Activated CD4-positive, alpha-beta T cell treated with anti-CD3 and anti-CD28 coated beads for 4 hours (primary cell): ENCODE results near the gene FOXC1.

ENCODE experiments used
- DNase-seq, 2 donors: peaks; one replicate each; pipeline ENCODE4 v3.0.0-alpha.2; 2020

Gene FOXC1

DNA sequence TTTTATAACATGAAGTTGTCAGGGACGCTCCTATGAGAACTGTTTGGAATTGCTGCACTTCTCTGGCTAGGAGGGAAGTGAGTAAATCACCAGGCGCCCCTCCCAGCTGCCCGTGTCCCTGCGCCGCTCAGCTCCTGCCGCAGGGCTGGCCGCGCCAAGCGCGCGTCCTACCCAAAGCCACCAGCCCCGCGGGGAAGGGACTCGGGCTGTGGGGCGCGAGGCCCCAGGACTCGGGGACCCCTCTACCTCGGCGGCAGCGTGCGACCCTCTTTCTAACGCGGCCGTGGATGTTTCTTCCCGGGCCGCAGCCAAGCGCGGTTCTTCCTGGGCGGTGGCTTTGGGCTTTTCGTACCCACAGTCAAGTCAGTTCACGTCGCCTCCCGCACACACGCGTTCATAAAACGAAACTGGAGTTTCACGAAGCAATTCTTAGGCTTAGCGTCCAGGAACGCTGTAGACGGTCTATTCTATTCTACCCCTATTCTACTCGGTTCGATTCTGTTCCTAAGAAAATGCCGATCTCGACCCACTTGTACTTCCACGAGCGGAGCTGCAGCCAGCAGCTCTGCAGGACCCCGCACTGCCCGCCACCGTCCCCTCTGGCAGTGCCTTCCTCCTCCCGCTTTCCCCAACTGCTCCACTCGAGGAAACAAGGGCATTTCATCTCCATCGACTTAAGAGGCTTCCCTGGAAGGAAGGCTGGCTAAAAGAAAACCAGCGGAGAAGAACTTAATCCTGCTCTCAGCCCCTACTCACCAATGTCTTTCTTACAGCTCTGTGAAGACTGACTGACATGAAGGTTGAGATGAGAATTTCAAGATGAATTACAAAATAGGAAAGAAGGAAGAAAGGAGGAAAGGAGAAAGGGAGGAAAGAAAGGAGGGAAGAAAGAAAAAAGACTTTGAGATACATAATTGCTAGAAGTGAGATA, 15.4 kb downstream of the FOXC1 start:
- no peak for DNase-seq

- DNase-seq: no peak
Observed at GRCh38 chr6:1625794-1626435, 16.2 kb downstream of the FOXC1 start.

- no peak for DNase-seq
Observed at GRCh38 chr6:1626481-1626880, 16.8 kb downstream of the FOXC1 start.

DNA sequence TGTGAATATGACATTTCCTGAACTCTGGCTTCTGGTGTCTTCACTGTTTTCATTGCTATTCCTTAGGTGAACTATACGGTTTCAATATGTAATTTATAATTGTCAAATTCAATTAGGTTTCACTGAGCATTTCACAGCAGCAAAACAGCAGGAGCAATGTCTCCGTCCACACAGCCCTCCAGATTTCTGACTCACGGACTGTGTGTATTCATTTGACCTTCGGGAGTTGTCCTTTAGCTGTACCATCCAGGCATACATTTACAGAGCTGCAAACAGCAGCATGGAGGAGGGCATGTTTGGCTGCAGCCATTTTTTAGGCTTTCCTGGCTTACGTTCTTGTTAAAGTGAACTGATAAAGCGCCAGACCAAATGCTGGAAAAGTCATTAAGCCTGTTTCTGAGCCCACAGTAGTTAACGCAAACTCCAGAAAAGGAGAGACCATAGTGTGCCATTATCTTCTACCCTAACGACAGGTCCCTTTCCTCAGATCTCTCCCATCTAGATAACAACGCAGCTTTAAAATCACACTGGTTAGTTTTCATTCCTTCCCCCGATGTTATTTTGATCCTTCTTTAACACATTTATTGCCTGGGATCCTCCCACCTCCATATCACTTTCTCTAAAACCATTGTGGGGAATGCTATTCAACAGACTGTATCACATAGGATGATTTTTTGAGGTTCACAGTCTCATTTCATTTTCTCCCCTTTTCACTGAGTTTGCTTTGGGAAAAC, 18.3 kb downstream of the FOXC1 start:
- DNase-seq: no peak

DNA sequence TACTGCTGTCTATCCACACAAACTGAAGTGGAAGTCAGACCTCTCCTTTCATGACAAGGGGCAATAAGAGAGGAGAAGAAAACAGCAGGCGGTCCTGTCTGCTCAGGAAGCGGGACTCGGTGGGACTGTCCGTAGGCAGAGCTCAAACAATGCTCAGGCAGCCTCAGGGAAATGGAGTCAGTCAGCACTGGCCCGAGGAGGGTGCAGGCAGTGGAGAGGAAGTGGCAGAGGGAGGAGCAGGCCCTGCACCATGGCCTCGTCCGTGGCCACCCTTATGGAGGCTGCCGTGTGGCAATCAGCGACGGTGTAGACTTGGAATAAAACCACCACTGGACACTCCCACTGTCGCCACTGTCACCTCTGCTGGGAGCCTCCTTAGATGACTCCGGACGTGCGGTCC, 19.6 kb downstream of the FOXC1 start:
- DNase-seq: no peak

DNA sequence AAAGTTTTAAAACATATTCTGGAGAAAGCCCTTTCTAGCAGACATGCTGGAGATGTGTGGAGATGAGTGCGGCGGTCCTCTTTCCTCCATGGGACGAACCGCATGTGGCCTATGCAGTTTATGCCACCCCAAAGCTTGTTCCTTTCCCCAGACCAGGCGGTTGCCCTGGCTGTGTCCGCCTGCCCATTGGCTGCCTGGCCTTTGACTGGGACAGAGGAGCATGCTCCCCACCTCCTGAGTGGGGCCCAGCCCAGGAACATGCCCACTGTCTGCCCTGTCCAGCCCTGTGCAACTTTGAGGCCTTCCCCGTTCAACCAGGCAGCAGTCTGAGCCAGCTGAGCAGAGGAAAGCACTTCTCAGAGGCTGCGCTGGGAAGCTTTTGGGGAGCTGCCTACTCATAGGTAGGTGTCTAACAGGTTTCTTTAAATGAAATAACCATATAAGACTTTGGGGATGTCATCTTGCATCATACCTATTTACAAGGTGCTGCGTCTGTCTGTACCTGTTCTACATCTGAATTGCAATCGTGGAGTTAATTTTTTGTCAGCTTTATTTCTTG, 20.6 kb downstream of the FOXC1 start:
- DNase-seq: no peak

DNA sequence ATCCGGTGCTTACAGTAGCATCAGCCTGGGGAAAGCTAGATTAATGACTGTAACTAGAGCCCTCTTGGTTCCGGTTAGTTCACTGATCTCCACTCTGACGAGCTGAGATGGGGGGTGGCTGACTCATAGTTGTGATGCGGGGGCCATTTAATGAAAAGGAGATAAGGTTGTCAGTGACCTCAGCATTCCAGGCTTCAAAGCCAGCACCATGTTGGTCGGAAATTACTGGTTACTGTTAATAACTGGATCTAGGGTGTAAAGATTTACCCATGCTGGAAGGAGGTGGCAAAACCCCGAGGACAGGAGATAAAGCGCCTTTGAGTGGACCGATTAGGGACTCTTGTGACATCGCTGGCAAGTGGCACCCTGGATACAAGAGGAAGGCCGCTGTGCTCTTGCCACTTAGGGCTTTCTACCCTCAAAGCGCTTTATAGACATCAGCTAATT, 21.1 kb downstream of the FOXC1 start:
- no peak for DNase-seq

DNA sequence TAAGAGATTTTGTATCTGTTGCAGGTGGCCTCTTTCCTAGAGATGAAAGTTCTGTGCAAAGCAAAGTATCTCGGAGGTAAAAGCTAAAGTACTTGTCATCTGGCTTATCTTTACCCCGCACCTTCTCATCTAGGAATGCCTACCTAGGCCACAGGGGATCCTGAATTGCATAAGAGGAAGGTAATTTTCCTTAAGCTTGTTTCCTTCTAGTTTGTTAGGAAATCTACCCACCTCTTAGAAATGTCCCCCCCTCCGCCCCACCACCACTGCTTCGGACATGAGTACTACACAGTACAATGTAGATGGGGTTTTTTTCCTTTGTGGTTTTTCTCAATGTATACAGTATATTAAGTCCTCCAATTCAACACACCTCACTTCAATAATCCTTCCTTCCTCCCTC, 21.5 kb downstream of the FOXC1 start:
- no peak for DNase-seq

GRCh38 chr6:1633366-1634021, 23.8 kb downstream of the FOXC1 start:
- DNase-seq: no peak

DNA sequence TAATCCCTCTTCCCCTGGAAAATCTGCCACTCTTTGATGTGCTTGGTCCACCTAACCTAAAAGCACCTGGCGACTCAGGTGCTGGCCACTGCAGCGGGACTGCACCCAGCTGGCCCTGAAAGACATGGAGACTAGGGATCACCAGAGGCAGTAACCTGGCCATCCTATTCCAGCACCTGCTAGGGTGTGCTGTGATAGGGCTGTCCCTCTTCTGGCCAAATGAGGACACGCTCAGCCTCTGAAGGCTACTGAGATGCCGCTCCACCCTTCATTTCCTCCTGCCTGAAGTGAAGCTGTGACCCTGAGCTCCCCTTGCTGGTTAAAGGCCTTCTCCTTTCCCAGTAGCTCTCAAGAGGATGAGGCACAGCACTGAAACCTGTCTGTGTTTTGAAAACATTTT, 24.4 kb downstream of the FOXC1 start:
- no peak for DNase-seq

DNA sequence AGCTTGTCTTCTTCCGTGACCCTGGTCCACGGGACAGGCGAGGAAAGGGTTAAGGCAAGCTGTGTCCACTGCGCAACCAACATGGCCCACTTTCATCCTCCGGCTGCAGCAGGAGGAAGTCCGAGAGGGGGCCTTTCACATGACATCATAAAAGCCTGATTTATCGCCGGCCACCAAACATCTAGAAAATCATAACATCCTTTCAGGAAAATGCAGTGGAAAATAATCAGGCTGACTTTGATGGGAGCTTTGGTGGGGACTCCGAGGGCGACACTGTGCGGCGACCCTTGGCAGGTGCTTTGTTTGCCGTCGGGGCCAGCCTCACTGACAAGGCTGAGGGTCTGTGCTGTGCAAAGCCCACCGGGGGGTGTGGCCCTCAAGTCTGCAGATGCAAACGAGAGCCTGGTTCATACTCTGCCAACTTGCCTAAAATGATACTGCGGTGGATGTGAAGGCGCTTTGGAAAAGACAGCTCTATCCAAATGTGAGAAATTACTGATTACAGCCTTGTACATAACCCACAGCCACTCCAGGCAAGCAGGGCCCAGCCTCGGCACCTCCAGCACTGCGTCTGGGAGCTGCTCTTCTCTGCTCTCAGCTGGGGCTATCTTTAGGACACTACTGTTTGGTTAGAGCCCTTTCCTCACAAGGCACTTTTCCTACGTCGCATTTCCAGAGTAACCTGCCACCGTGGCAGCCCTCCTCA, 25.7 kb downstream of the FOXC1 start:
- DNase-seq: no peak

GRCh38 chr6:1636272-1636825, 26.6 kb downstream of the FOXC1 start:
- no peak for DNase-seq

DNA sequence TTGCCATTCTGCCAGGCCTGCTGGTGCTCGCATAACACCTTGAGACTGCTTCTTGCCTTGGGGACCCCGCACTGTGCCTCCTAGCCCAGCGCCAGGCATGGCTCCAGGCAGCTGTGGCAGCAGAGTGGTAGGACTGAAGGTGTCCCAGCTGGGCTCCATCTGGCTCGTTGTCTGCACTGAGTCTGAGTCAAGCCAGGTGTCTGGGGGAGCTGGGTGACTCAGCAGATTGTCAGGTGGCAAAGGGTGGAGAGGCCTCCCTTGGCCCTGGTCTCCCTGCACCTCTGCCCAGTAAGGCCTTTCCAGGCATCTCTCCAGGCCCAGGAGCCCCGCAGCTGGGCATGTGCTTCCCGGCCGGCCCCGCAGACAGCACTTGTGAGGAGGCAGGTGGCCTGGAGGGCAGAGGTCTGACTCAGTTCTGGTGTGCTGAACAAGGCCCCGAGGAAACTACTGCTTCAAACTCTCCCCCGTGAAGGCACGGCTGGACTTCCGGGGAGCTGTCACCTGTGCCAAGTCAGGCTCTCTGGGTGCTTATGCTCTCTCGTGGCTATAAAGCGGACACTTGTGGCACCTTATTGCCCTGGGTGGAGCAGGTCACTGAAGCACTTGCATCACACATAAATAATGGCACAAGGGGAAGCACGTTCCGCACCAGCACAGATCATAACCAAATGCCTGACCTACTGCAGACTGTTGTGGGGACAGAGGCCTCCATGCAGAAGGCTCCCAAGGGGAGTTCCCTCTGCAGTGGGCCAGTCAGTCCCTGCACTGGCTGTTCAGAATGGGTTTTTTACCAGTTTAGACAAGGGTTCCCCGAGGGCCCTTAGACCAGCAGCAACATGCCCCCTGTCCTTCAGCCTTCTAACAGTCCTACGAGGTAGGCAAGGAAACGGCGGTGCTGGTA, 27.5 kb downstream of the FOXC1 start:
- DNase-seq: no peak

- DNase-seq: no peak
Observed at GRCh38 chr6:1639430-1639829, 29.7 kb downstream of the FOXC1 start.

GRCh38 chr6:1640476-1640875, 30.8 kb downstream of the FOXC1 start:
- DNase-seq: no peak

DNA sequence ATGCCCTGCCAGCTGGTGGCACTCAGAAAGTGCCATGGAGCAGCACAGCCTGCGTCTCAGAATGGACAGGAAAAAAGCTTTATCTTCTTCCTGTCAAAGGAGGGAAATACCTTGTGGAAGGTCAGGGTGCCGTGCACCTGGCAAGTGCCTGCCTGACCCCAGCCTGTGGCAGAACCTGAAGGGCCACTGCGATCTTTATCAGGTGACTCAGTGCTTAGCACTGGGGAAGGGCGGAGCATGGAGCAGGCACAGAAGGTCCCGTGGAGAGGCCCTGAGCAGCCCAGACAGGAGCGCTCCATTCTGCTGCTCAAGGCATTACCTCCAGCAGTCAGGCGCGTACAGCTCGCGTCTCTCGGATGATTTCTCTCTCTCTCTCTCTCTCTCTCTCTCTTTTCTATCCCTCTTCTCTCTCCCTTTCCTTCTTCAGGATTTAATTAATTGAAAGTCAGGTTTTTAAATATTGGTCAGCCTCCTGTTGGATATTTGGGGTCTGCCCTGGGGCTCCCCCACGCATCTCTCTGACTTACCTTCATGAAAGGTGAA, 31.7 kb downstream of the FOXC1 start:
- no peak for DNase-seq

- DNase-seq: no peak
Observed at GRCh38 chr6:1643111-1643510, 33.4 kb downstream of the FOXC1 start.

- DNase-seq: no peak
Observed at GRCh38 chr6:1643830-1644445, 34.2 kb downstream of the FOXC1 start.

GRCh38 chr6:1644516-1645060, 34.9 kb downstream of the FOXC1 start:
- DNase-seq: no peak
